AG04450 (cell line): ENCODE measurements around the gene CNOT4. TPM values are rescaled to one million over a fixed set of nuclear protein-coding genes. Genes with fewer than 3 reads are reported as not detected.
"Not testable (repeated sequence)": the region's sequence is repeated elsewhere in the genome, so short reads cannot be mapped to it uniquely, and the experiment has no call there.

Experiments
- CTCF ChIA-PET: fragments of 300-600, 350-600 bp; formaldehyde crosslinking; extraction: SDS; loops from one replicate; lab custom pipeline; 2022; ENCODE audit warnings: antibody characterized with exemption, inconsistent platforms; lab: Charles Lee
- POLR2A ChIA-PET: fragments of 350-600 bp; formaldehyde crosslinking; extraction: SDS; loops from one replicate; lab custom pipeline; 2021; ENCODE audit warnings: antibody characterized with exemption, inconsistent platforms; lab: Yijun Ruan, JAX
- DNase-seq: peaks from one replicate; pipeline ENCODE4 v3.0.0-alpha.2; 2011; ENCODE audit warnings: low read depth, low spot score
- H3K27ac ChIP-seq: one replicate; pipeline ENCODE4 v1.5.1; 2012; ENCODE audit warnings: low read depth, low read length, control low read depth
- H3K27me3 ChIP-seq: one replicate; pipeline ENCODE4 v1.6.0; 2012; ENCODE audit warnings: low read length; ENCODE audit not compliant: control insufficient read depth, insufficient read depth
- H3K4me3 ChIP-seq: 2 replicates; pipeline ENCODE4 v1.5.1; 2011; ENCODE audit warnings: mild to moderate bottlenecking, low read depth, low read length, control low read depth
- H3K9me3 ChIP-seq: 2 replicates; pipeline ENCODE4 v1.5.1; 2012; ENCODE audit warnings: low read length; ENCODE audit not compliant: control insufficient read depth, insufficient read depth
- polyA plus RNA-seq: library from polyadenylated mRNA; depleted of rRNA; stranded (reverse); fragments of >200 nt; gene quantifications from 2 replicates; pipeline ENCODE4 v1.2.3, GENCODE V29; 2011
- TF ChIP-seq, protein P1 (sequence below): IDR thresholded peaks from 2 replicates; pipeline ENCODE4 v1.5.1; 2011; ENCODE audit warnings: low read depth, low read length, control low read depth, inconsistent platforms

Gene CNOT4
- polyA plus RNA-seq, 1 experiment = 17.0 TPM

DNA sequence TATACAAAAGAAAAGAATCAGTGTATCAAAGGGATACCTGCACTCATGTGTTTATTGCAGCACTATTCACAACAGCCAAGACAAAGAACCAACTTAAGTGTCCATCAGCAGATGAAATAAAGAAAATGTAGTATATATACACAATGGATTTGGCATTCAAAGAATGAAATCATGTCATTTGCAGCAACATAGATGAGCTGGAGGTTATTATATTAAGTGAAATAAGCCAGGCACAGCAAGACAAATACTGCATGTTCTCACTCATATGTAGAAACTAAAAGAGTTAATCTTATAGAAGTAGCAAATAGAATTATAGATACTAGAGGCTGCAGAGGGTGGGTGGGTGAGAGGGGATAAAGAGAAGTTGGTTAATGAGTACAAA is 28.3 kb downstream of the CNOT4 start:
- ChIA-PET POLR2A (no interaction called here), CTCF (interaction anchor here (0.6 kb wide), 1 partner anchor 21 kb away, joined by 6 read pairs; no protein-coding TSS in a partner anchor)
- TF ChIP-seq, protein P1, sequence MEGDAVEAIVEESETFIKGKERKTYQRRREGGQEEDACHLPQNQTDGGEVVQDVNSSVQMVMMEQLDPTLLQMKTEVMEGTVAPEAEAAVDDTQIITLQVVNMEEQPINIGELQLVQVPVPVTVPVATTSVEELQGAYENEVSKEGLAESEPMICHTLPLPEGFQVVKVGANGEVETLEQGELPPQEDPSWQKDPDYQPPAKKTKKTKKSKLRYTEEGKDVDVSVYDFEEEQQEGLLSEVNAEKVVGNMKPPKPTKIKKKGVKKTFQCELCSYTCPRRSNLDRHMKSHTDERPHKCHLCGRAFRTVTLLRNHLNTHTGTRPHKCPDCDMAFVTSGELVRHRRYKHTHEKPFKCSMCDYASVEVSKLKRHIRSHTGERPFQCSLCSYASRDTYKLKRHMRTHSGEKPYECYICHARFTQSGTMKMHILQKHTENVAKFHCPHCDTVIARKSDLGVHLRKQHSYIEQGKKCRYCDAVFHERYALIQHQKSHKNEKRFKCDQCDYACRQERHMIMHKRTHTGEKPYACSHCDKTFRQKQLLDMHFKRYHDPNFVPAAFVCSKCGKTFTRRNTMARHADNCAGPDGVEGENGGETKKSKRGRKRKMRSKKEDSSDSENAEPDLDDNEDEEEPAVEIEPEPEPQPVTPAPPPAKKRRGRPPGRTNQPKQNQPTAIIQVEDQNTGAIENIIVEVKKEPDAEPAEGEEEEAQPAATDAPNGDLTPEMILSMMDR = no peak
- no peak for DNase-seq
- Histone ChIP-seq H3K4me3 (no peak overlapping the region), H3K27me3 (no peaks in the 10 kb centered on the region), H3K27ac (no peak overlapping the region), H3K9me3 (no peaks in the 10 kb centered on the region)

DNA sequence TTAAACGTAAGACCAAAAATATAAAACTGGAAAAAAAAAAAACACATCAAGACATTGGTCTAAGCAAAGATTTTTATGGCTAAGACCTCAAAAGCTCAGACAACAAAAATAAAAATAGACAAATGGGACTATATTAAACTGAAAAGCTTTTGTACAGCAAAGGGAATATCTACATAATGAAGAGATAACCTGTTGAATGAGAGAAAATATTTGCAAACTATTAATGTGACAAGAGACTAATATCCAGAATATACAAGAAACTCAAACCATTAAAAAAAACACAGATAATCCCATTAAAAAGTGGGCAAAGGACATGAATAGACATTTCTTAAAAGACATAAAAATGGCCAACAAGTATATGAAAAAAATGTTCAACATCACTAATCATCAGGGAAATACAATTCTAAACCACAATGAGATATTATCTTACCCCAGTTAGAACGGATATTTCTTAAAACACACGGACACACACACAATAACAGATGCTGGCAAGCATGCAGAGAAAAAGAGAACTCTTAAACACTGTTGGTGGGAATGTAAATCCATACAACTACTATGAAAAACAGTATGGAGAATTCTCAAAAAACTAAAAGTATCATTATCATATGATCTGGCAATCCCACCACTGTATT is 28.8 kb downstream of the CNOT4 start:
- POLR2A ChIA-PET = no interaction called here
- CTCF ChIA-PET = interaction anchor here (0.6 kb wide), 1 partner anchor 27 kb away, joined by 3 read pairs; no protein-coding TSS in a partner anchor
- Histone ChIP-seq H3K27me3 (no peaks in the 10 kb centered on the region), H3K27ac (no peak overlapping the region), H3K4me3 (no peak overlapping the region), H3K9me3 (no peaks in the 10 kb centered on the region)
- TF ChIP-seq, protein P1 = no peak
- DNase-seq = no peak

DNA sequence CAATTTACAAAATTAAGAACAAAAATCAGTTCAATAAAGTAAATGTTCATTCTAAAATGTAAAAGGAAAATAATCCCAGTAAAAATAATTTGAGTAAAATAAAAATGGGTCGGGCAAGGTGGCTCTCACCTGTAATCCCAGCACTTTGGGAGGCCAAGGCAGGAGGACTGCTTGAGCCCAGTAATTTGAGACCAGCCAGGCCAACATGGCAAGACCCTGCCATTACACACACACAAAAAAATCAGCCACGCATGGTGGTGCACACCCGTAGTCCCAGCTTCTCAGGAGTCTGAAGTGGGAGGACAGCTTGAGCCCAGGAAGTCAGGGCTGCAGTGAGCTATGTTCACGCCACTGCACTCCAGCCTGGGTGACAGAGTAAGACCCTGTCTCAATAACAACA is 34.4 kb downstream of the CNOT4 start:
- DNase-seq = no peak
- TF ChIP-seq, protein P1 = no peak
- Histone ChIP-seq H3K9me3 (no peaks in the 10 kb centered on the region), H3K27ac (no peak overlapping the region), H3K27me3 (no peaks in the 10 kb centered on the region), H3K4me3 (no peak overlapping the region)
- CTCF ChIA-PET = no interaction called here
- POLR2A ChIA-PET = no interaction called here

DNA sequence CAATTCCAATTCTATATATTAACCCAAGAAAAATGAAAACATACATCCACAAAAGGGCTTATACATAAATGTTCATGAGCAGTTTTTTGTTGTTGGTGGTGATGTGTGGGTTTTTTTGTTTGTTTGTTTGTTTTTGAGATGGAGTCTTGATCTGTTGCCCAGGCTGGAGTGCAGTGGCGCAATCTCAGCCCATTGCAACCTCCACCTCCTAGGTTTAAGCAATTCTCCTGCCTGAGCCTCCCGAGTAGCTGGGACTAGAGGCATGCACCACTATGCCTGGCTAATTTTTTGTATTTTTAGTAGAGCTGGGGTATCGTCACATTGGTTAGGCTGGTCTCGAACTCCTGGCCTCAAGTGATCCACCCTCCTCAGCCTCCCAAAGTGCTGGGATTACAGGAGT is 40.2 kb downstream of the CNOT4 start:
- POLR2A ChIA-PET = not testable (repeated sequence)

DNA sequence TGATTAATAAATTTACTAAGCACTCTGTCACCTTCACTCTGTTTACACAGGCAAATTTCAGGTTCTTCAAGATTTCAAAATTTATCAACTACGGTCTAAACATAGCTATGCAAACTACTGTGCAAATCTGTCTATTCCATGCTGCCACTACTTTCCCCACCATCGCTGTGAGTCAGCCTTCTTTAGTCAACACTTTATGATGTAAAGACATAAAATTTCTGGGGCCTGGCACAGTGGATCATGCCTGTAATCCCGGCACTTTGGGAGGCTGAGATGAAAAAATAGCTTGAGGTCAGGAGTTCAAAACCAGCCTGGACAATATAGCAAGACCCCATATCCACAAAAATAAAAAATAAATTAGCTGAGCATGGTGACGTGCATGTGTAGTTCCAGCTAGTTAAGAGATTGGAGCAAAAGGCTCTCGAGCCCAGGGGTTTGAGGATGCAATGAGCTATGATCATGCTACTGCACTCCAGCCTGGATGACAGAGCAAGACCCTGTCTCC is 42.6 kb downstream of the CNOT4 start:
- H3K27me3 ChIP-seq = no peaks in the 10 kb centered on the region
- no peak for DNase-seq
- TF ChIP-seq, protein P1 = no peak
- CTCF ChIA-PET = interaction anchor here (1.0 kb wide), 1 partner anchor 26 kb away, joined by 3 read pairs; no protein-coding TSS in a partner anchor
- no peak overlapping the region for H3K27ac ChIP-seq
- no peak overlapping the region for H3K4me3 ChIP-seq
- POLR2A ChIA-PET = no interaction called here
- H3K9me3 ChIP-seq = no peaks in the 10 kb centered on the region

More for the DNA sequence above, 40.2 kb downstream of the CNOT4 start:
- H3K9me3 ChIP-seq, DNase-seq, H3K27ac ChIP-seq, CTCF ChIA-PET, H3K27me3 ChIP-seq, H3K4me3 ChIP-seq: not testable (repeated sequence)
